ENCODE data around the gene ARHGAP33. TPM values are rescaled to one million over a fixed set of nuclear protein-coding genes. Genes with fewer than 3 reads are reported as not detected.

Gene ARHGAP33
- total RNA-seq, 1 experiment from 2014 or later = 39.6 TPM

- Histone ChIP-seq H3K36me3 (ENCODE audit: insufficient read depth, low read length, poor library complexity, severe bottlenecking) (peaks cover 37% of the 10 kb centered on the region), H3K4me1 (ENCODE audit: insufficient read depth, low read length, poor library complexity, severe bottlenecking) (no peaks in the 10 kb centered on the region), H3K27ac (ENCODE audit: low read depth, low read length, poor library complexity, severe bottlenecking) (no peak overlapping the region), H3K4me3 (ENCODE audit: low read depth, low read length, poor library complexity, severe bottlenecking) (no peak overlapping the region), H3K9me3 (ENCODE audit: low read depth, low read length, poor library complexity, severe bottlenecking) (no peaks in the 10 kb centered on the region), H3K27me3 (replicated peaks; ENCODE audit: insufficient read depth, low read depth, low read length, poor library complexity) (no peaks in the 10 kb centered on the region)
- POLR2A ChIA-PET (ENCODE audit: low non-redundant PET) = no interaction called here
- CTCF ChIA-PET = no interaction called here
- no TSS peak for BruUV-seq (replicated peaks)
- intact Hi-C loops (cut with micrococcal nuclease; ENCODE audit: unreplicated experiment) = no loop called here
- DNase-seq (ENCODE audit: low spot score) = no peak
- TF ChIP-seq, protein P1, sequence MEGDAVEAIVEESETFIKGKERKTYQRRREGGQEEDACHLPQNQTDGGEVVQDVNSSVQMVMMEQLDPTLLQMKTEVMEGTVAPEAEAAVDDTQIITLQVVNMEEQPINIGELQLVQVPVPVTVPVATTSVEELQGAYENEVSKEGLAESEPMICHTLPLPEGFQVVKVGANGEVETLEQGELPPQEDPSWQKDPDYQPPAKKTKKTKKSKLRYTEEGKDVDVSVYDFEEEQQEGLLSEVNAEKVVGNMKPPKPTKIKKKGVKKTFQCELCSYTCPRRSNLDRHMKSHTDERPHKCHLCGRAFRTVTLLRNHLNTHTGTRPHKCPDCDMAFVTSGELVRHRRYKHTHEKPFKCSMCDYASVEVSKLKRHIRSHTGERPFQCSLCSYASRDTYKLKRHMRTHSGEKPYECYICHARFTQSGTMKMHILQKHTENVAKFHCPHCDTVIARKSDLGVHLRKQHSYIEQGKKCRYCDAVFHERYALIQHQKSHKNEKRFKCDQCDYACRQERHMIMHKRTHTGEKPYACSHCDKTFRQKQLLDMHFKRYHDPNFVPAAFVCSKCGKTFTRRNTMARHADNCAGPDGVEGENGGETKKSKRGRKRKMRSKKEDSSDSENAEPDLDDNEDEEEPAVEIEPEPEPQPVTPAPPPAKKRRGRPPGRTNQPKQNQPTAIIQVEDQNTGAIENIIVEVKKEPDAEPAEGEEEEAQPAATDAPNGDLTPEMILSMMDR (conservative IDR thresholded peaks at IDR 0.05; ENCODE audit: low read depth, low read length) = no peak
- no peak for TF ChIP-seq EZH2 (IDR thresholded peaks at IDR 0.05; ENCODE audit: borderline replicate concordance, low read depth, low read length, poor library complexity, severe bottlenecking)
These were observed 10.7 kb upstream of the ARHGAP33 start for GRCh38 chr19:35764432-35765315.

- no peak for DNase-seq (ENCODE audit: low spot score)
- ChIA-PET CTCF (no interaction called here), POLR2A (ENCODE audit: low non-redundant PET) (no interaction called here)
- H3K9me3 ChIP-seq (ENCODE audit: low read depth, low read length, poor library complexity, severe bottlenecking) = no peaks in the 10 kb centered on the region
- peaks cover 21% of the 10 kb centered on the region for H3K36me3 ChIP-seq (ENCODE audit: insufficient read depth, low read length, poor library complexity, severe bottlenecking)
- intact Hi-C loops (cut with micrococcal nuclease; ENCODE audit: unreplicated experiment) = no loop called here
- H3K27ac ChIP-seq (ENCODE audit: low read depth, low read length, poor library complexity, severe bottlenecking) = no peak overlapping the region
- no peak overlapping the region for H3K4me3 ChIP-seq (ENCODE audit: low read depth, low read length, poor library complexity, severe bottlenecking)
- no TSS peak for BruUV-seq (replicated peaks)
- no peaks in the 10 kb centered on the region for H3K4me1 ChIP-seq (ENCODE audit: insufficient read depth, low read length, poor library complexity, severe bottlenecking)
- TF ChIP-seq EZH2 (IDR thresholded peaks at IDR 0.05; ENCODE audit: borderline replicate concordance, low read depth, low read length, poor library complexity, severe bottlenecking) = no peak
- TF ChIP-seq, protein P1 (conservative IDR thresholded peaks at IDR 0.05; ENCODE audit: low read depth, low read length) = no peak
- H3K27me3 ChIP-seq (replicated peaks; ENCODE audit: insufficient read depth, low read depth, low read length, poor library complexity) = no peaks in the 10 kb centered on the region
These were observed 8.7 kb upstream of the ARHGAP33 start for GRCh38 chr19:35766571-35767104.

- no peaks in the 10 kb centered on the region for H3K4me1 ChIP-seq (ENCODE audit: insufficient read depth, low read length, poor library complexity, severe bottlenecking)
- POLR2A ChIA-PET (ENCODE audit: low non-redundant PET) = no interaction called here
- no peaks in the 10 kb centered on the region for H3K27me3 ChIP-seq (replicated peaks; ENCODE audit: insufficient read depth, low read depth, low read length, poor library complexity)
- H3K27ac ChIP-seq (ENCODE audit: low read depth, low read length, poor library complexity, severe bottlenecking) = no peak overlapping the region
- H3K36me3 ChIP-seq (ENCODE audit: insufficient read depth, low read length, poor library complexity, severe bottlenecking) = peaks cover 14% of the 10 kb centered on the region
- no peak for DNase-seq (ENCODE audit: low spot score)
- no peaks in the 10 kb centered on the region for H3K9me3 ChIP-seq (ENCODE audit: low read depth, low read length, poor library complexity, severe bottlenecking)
- TF ChIP-seq EZH2 (IDR thresholded peaks at IDR 0.05; ENCODE audit: borderline replicate concordance, low read depth, low read length, poor library complexity, severe bottlenecking) = no peak
- TF ChIP-seq, protein P1 (conservative IDR thresholded peaks at IDR 0.05; ENCODE audit: low read depth, low read length) = no peak
- CTCF ChIA-PET = no interaction called here
- intact Hi-C loops (cut with micrococcal nuclease; ENCODE audit: unreplicated experiment) = no loop called here
- H3K4me3 ChIP-seq (ENCODE audit: low read depth, low read length, poor library complexity, severe bottlenecking) = no peak overlapping the region
- BruUV-seq (replicated peaks) = no TSS peak
These were observed 7.9 kb upstream of the ARHGAP33 start for GRCh38 chr19:35767288-35768081.

Data from A673 (cell line).